HG03565 (cell line): ENCODE results near the gene VPREB3.
A peak's percentile ranks its signal among the peaks of the same experiment; 100 is the strongest.
"Not testable (repeated sequence)": the region's sequence is repeated elsewhere in the genome, so short reads cannot be mapped to it uniquely, and the experiment has no call there.

Source experiments
- ATAC-seq: cut with Tn5 transposase; IDR thresholded peaks from one replicate; pipeline ENCODE4 v1.9.1; 2021; ENCODE audit warnings: mild to moderate bottlenecking, moderate library complexity; ENCODE audit not compliant: unreplicated experiment

Gene VPREB3

DNA sequence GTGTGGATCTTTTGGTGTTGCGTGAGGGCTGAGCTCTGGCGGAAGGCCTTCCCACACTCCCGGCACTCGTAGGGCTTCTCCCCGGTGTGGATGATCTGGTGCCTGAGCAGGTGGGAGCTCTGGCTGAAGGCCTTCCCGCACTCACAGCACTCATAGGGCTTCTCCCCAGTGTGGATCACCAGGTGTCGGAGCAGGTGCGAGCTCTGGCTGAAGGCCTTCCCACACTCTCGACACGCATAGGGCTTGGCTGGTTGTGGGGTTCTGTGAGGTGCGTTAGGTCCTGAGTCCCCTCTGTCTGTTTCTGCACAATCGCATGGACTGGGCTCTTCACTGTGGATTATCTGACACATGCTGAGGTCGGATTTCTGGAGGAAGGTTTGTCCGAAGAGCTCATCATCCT, 9.7 kb downstream of the VPREB3 start:
- ATAC-seq: no peak

DNA sequence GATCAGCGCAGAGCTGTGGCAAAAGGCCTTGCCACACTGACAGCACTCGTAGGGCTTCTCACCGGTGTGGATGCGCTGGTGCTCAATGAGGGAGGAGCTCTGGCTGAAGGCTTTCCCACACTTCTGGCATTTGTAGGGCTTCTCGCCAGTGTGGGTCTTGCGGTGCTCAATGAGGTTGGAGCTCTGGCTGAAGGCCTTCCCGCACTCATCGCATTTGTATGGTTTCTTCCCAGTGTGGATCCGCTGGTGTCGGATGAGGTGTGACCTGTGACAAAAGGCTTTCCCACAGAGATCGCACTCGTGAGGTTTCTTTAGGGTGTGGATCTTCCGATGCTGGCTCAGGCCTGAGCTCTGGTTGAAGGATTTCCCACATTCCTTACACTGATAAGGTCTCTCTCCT, 10.2 kb downstream of the VPREB3 start:
- ATAC-seq: no peak

DNA sequence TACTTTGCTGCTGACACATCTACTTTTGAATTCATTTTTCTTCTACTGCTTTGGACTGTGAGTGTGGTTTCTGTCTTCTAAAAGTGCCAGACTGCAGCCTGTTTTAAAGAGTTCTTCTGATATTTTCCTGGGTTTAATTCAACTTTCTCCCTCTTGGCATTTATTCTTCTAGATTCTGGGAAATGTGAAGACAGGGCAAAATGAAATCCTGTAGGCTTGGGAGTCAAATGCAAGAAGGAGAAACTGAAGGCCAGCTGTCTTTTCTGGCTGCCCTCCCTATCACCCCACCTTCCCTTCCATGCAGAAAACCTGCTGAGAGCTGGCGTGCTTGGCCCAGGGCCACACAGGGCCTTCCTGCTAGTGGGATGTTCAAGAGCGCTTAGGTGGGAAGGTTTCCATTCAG, 10.9 kb downstream of the VPREB3 start:
- no peak for ATAC-seq

DNA sequence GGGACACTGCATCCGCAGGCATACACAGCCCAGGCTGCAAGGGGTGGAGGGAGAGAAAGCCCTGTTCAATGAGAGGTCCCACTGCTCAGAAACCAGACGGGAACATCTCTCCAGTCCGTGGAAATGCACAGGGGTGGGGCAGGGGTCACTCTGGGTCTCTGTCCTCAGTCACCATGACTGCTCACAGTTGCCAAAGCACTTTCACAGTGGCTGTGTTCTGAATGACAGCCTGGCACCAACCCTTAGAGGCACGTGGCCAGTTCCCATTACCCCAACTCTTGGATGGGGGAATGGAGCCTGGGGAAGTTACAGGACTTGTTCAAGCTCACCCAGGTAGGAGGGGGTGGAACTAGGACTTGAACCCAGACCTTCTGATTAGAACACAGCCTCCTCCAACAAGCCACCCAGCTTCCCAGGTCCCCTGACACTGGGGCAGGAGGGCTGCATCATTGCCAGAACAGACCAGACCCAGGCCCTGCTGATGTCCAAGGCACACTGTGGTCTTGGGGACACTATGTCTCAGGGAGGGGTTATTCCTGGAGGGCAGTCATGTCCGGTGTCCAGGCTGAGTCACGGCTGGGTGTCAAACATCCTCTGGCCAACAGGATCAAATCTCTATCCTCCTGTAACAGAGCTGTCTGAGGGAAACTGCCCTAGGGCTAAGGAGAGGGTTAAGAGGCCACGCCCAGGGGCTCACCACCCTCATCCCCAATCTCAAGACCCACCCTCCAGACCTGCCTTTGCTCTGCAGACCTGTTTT, 11.5 kb downstream of the VPREB3 start:
- ATAC-seq: no peak

DNA sequence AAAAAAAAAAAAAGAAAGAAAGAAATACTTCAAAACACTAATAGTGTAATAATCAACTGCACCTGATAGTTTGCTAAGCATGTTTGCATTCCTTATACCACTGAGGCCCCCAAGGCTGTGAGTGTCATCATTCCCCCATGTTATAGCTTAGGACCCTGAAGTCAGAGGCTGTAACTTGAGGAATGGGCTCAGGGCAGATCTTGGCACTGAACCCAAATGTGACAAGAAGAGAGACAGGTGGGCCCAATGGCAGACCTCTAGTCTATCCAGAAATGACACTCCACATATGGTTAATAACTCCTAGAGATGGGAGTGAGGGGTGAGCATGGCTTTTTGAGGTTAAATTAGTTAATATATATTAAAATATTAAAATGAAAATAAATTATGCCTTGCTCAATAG, 16.5 kb downstream of the VPREB3 start:
- ATAC-seq: no peak

DNA sequence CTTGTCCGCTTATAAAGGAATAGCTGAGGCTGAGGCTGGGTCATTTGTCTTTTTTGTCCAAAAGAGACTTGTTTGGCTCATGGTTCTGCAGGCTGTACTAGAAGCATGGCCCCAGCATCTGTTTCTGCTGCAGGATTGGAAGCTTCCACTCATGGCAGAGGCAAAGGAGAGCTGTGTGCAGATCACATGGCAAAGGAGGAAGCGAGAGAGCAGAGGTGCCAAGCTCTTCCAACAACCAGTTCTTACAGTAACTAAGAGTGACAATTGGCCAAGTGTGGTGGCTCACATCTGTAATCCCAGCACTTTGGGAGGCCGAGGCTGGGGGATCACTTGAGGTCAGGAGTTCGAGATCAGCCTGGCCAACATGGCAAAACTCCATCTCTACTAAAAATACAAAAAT, 26.1 kb downstream of the VPREB3 start:
- not testable (repeated sequence) for ATAC-seq

DNA sequence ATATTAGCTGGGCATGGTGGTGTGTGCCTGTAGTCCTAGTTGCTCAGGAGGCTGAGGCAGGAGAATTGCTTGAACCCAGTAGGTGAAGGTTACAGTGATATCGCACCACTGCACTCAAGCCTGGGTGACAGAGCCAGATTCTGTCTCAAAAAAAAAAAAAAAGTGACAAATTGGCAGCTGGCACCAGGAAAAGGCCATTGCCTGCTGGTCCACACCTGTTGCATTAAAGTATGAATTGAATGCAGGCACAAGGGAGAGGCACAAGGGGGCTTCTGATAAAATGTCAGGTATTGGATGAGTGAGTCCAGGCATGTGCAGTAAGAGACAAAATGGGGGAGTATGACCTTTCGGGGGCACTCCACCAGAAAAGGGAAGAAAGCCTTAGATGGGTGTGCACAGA, 31.5 kb downstream of the VPREB3 start:
- no peak for ATAC-seq

DNA sequence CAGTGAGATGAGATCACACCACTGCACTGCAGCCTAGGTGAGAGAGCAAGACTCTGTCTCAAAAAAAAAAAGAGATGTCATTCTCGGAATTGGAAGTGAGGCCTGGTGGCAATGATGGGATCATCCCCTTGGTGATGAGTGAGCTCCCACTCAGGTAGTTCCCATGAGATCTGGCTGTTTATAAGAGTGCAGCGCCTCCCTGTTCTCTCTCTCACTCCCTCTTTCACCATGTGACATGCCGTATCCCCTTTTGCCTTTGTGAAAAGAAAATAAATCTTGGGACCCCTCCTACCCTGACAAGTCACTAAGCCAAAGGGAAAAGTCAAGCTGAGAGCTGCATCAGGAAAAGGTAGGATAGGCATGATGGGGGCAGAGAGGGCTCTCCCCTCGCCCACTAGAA, 32.1 kb downstream of the VPREB3 start:
- ATAC-seq: no peak

DNA sequence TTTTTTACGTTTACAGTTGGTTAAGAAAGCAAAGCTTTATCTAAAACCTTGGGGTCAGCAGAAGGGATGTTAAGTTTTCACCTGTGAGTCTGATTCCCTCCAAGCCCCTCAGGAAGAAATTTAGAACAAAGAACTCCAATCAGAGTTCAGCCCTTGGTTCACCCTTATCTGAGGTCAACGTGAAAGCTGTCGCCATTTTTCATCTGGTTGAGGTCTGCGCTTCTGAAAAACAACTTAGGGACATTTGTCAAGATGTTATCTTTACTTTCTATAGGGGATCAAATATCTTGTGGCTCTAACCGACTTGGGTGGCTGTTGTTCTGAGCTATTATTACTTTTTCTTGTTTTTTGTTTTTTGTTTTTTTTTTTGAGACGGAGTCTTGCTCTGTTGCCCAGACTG, 33.4 kb downstream of the VPREB3 start:
- ATAC-seq: no peak

DNA sequence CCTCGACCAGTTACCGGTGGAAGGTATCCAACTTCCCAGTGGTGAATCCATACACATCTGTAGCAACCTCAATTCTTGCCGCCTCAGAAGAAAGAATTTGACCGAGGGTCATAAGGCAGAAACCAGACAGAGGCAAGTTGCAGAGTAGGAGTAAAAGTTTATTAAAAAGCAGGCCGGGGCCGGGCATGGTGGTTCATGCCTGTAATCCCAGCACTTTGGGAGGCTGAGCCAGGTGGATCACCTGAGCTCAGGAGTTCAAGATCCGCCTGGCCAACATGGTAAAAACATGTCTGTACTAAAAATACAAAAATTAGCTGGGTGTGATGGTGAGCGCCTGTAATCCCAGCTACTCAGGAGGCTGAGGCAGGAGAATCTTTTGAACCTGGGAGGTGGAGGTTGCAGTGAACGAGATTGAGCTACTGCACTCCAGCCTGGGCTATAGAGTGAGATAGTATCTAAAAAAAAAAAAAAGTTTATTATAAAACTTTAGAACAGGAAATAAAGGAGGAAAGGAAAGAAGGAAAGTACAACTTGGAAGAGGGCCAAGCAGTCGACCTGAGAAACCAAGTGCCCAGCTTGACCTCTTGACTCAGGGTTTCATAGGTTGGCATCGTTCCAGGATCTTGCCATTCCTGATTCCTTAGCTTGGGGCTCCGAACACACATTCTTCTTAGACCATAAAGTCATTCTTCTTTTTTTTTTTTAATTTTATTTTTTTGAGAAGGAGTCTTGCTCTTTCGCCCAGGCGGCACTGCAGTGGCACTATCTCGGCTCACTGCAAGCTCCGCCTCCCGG, 35.7 kb downstream of the VPREB3 start:
- ATAC-seq: no peak

DNA sequence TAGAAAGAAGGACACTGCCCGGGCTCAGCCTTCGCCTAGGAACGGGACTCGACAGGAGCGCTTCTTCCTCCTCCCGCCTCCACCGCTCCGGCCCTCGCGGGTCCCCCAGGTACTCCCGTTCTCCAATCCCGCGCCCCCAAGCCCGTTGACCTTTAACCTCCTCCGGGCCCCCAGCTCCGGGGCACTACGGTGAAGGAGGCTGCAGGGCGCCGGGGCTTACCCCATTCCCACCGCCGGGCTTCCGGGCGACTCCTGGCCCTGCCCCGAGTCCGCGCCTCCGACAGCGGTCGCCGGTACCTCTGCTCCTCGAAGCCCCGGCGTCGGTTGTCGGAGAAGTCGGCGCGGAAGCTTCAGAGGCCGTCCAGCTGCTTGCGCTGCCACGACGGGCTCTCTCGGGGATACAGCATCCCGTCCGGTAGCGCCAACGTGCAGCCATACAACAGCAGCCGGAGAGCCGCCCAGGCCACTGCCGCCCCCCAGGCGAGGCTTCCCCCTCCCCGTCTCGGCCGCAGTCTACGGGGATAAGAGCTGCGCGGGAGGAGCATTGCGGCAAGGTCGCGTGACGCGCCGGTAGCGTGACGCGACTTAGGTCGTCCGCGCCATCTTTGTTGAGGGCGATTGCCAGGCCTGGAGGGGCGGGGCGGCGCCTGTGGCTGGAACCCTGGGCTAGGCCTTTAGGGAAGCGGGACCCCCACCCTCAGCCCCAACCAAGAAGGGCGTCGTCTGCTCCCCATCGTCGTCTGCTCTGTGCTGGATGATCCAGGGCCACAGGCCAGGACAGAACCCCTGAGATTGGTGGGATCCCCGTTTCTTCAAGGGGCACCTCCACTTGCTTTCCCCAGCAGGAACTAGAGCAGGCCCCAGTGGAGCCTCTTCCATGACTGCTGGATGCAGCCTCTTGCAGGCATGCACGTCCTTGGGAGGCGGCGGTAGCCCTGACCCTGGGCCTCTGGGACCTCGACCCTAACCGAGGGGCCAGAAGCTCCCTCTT, 37.1 kb downstream of the VPREB3 start:
- ATAC-seq: peak; percentile 73

DNA sequence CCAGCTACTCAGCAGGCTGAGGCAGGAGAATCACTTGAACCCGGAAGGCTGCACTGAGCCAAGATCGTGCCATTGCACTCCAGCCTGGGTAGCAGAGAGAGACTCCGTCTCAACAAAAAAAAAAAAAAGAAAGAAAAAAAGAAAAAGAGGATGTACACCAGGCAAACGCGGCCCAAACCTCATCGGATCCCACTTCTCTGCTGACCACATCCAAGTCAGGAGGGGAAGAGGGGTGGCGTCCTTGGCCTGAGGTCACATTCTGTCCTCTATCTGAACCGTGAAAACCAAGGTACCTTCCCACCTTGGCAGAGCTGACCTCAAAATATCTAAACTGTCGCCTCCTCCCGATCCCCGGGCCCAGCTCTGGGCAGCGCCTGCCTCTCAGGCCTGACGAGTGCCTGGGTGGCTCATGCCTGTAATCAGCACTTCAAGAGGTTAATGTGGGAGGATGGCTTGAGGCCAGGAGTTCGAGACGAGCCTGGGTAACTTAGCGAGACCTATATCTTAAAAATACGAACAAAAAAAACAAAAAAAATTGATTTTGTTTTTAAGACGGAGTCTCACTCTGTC, 38.3 kb downstream of the VPREB3 start:
- ATAC-seq: no peak

DNA sequence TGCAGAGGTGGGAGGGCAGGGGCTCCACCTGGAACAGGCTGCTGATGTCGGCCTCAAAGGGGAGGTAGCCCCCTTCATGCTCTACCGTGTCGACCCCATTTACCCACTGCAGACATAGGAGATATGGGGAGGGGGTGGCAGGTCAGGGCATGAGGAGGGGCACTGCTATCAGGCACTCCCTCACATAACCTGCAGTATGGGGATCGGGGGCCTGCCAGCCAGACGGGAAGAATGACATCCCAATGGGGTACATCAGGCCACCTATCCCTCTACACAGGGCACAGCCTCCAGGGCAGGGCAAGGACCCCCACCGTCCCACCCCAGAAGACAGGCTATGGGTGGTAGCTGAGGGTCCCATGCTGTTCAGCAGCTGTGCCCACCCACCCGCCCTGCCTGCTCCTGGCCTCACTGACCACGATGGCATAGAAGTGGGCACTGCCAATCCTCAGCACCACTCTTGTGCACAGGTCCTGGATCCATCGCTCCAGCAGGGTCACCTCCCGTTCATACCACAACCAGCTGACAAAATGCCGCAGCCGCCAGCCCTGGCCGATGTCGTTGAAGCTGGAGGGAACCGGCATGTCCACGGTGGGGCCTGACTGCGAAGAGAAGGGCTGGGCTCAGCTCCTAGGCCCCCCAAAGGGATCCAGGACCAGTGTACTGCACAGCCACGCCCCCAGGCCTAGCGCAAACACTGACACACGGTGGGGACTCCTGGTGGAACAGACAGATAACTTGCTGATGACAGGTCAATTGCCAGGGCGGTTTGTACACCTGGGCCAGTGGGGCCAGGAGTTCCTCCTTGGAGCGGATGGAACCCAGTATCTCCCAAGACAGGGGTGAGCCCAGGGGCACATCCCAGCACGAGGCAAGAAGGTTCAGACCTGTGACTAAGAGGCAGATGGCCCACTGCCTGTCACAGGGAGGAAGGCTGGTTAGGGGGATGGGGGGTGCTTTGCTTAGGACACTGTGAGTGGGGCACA, 39.3 kb downstream of the VPREB3 start:
- ATAC-seq: no peak

DNA sequence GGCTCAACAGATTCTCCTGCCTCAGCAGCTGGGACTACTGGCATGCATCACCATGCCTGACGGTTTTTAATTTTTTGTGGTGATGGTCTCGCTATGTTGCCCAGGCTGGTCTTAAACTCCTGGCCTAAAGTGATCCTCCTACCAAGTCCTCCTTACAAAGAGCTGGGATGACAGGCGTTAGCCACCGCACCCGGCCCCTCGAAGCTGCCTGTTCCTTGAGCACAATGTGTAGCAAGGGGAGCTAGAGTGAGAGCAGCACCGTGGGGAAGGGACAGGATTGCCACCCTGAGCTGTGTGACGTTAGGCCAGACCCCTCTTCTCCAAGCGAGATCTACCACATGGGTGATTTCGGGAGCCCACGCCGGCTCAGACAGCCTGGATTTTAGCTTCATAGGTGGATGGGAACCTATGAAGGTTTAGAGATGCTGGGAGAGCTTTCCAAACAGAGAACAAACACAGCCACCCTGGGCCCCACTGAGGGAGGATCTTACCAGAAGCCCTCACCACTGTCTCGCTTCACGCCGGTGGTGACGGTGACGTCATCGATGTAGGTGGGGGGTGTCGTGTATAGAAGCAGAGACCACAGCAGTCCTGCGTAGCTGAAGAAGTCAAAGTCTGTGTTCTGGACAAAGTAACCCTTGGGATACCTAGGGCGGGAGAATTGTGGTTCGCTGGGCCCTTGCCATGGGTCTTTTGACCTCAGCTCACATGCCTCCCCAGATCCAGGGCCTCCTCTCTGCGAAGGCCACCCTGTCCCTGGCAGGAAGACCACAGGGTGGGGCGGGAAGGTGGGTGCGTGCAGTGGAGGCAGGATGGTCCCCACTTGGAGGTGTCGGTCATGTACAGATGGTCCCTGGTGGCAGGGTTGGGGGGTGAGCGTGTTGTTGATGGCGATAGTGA, 40.3 kb downstream of the VPREB3 start:
- no peak for ATAC-seq

DNA sequence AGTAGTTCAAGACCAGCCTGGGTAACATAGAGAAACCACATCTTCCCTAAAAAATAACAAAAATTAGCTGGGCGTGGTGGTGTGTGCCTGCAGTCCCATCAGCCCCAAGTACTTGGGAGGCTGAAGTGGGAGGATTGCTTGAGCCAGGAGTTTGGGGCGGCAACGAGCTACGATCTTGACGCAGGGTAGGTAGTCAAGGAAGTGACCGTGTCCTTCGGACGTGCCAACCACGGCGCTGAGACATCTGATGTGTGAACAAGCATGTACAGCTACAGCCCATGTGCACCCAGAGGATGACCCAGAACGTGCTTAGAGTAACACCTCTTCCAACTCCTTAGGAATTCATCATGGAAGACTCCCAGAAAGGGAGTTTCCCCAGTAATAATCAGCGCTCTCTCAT, 42.0 kb downstream of the VPREB3 start:
- no peak for ATAC-seq

DNA sequence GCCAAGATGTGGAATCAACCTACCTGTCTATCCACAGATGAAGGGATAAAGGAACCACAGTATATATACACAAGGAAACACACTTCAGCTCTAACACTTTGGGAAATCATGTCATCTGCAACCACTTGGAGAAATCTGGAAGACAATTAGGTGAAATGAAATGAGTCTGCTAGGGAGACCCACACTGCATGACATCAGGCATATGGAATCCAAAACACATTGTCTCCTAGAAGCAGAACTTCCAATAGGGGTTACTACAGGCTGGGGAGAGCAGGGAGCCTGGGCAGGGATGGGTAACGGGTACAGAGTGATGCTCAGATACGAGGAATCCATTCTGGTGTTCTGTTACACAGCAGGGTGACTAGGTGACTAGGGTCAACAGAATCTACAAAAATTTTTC, 45.1 kb downstream of the VPREB3 start:
- ATAC-seq: no peak

DNA sequence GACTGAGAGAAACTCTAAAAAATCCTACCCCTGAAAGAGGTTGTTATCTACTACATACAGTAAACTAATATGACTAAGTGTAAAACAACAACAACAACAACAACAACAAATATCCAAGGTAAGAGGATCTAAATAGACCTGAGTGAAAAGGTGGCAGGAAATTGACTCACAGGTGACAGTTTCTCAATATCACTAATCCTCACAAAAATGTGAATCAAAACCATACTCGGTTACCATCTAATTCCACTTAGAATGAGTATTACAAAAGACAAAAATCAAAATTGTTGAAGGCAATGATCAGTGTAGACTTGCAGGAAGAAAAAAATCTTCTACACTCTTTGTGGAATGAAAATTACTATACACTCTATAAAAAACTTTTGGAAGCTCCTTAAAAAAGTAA, 46.0 kb downstream of the VPREB3 start:
- ATAC-seq: no peak

DNA sequence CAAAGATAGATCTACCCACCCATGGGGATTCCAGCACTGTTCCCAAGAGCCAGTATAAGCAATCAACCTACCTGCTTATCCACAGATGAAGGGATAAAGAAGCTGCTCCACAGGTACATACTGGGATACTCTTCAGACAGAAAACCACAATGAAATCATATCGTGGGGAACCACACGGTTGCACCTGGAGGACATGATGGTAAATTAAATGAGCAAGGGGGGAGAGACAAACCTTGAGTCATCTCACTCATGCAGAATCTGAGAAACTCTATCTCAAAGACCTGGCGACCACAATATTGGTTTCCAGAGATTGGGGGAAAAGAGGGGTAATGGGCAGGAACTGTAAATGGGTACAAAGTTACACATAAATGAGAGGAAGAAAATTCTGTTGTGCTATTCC, 48.9 kb downstream of the VPREB3 start:
- ATAC-seq: no peak

DNA sequence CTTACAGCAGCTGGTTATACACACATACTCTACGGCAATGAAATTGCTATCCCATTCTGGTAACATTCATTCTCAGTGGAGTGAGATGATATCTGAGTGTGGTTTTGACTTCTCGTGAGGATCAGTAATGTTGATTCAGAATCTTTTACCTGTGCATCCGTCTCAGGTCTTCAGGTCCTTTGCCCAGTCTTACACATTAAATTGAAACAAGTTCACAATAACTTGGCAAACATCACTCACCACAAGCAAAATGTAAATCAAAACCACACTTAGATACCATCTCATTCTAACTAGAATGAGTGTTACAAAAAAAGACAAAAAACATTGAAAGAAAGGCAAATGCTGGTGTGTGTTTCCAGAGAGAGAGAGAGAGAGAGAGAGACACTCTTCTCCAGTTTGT, 49.4 kb downstream of the VPREB3 start:
- ATAC-seq: no peak
